Left cardiac atrium (tissue), 4 donors: ENCODE data around the gene CC2D2B. TPM values are rescaled to one million over a fixed set of nuclear protein-coding genes. Genes with fewer than 3 reads are reported as not detected.
"Not testable (repeated sequence)": the region's sequence is repeated elsewhere in the genome, so short reads cannot be mapped to it uniquely, and the experiment has no call there.

Source experiments
- ATAC-seq, 2 donors: fragments of 200-7000 bp; cut with Tn5 transposase; one replicate each; pipeline ENCODE4 v1.9.1; 2020; ENCODE audit warnings: mild to moderate bottlenecking in 2 of 2, moderate library complexity in 2 of 2
- DNase-seq: peaks from one replicate; pipeline ENCODE4 v3.0.0-alpha.2; 2020
- intact Hi-C, 2 donors: fragments of 100-400 bp; cut with DNase I; formaldehyde crosslinking; loops; one replicate each; pipeline versions ENCODE4 v1.14.1 to v1.15.1; 2022 to 2023
- total RNA-seq, 2 donors: library from RNA; stranded (reverse); fragmentation: NEBNext Ultra II Directional; extraction: Animal tissue kit (Norgen Biotek cat#: 25700); gene quantifications; one replicate each; pipeline ENCODE4 v1.2.1, GENCODE V29; 2021
- donor health status: DM: no; HTN: yes; CAD: no.
- donor health status: DM: no; HTN: yes; CAD: no; lungs with severe emphysema.
- donor health status: DM: yes; HTN: yes; CAD: no.
- donor health status: Dilated cardiomyopathy.

Gene CC2D2B
- total RNA-seq, 2 donors from 2014 or later, result 0.65 to 1.0 TPM

GRCh38 chr10:95994376-95994775 is 86.6 kb downstream of the CC2D2B start:
- DNase-seq, intact Hi-C loops, ATAC-seq: not testable (repeated sequence)

GRCh38 chr10:95998255-95998784 is 90.5 kb downstream of the CC2D2B start:
- no peak for DNase-seq
- intact Hi-C loops, result no loop called here
- no peak for ATAC-seq

- DNase-seq (no peak), ATAC-seq (no peak)
- intact Hi-C loops, result no loop called here
Measured at GRCh38 chr10:96013956-96014355, 106.2 kb downstream of the CC2D2B start.

DNA sequence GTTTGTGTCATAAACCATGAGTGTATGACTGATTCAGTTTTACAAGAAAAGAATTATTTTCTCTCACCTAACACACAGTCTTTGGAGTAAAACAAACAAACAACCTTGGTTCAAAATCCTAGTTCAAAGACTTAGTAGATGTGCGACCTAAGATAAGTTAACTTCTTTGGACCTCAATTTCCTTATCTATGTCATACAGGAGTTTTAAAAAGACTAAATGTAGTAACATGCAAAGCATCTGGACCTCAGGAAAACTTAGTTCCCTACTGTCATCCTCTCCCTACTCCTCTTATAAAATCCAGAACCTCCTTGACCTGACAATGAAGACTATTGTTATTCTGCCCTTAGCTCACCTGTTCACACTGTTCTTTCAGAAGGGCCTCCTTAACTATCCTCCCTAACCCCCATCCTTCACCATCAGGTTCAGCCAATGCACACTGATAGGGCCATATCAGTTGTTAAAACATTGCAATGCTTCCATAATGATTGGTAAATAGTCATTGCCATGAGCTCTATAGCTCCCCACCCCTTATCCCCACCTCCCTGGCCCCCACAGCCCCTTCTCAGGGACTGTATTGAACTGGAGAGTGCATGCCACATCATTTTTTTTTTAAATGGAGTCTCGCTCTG is 106.8 kb downstream of the CC2D2B start:
- DNase-seq (no peak), ATAC-seq (no peak)
- intact Hi-C loops, result loop anchor here (5.0 kb wide), 1 partner anchor 278 kb away; no protein-coding TSS in a partner anchor

- DNase-seq (no peak), ATAC-seq (peak; percentile 70)
- intact Hi-C loops, result loop anchor here (5.0 kb wide), 1 partner anchor 275 kb away; no protein-coding TSS in a partner anchor
Measured at GRCh38 chr10:96017191-96017687, 109.5 kb downstream of the CC2D2B start.

GRCh38 chr10:96021332-96021731 is 113.6 kb downstream of the CC2D2B start:
- ATAC-seq, result no peak
- no peak for DNase-seq
- intact Hi-C loops, result no loop called here

DNA sequence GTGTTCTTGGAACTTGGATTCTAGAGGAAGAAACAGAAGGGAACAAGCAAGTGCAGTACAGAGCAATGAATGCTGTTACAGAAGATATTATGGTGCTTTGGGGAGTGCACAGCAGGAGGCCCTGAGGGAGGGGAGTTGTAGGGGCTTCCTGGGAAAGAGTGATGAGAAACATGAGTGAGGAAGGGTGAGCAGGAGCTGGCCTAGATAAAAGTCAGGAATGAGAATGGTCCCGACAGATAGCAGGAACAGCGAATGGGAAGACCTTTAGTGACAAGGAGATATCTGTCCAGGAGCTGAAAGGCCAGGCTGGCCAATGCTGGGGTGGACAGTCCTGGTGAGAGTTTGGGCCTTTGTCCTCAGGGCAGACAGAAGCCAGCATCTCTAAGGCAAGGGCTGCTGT is 115.0 kb downstream of the CC2D2B start:
- intact Hi-C loops, result no loop called here
- DNase-seq, result no peak
- ATAC-seq, result no peak

GRCh38 chr10:96023168-96023567 is 115.4 kb downstream of the CC2D2B start:
- intact Hi-C loops, result no loop called here
- no peak for ATAC-seq
- no peak for DNase-seq

DNA sequence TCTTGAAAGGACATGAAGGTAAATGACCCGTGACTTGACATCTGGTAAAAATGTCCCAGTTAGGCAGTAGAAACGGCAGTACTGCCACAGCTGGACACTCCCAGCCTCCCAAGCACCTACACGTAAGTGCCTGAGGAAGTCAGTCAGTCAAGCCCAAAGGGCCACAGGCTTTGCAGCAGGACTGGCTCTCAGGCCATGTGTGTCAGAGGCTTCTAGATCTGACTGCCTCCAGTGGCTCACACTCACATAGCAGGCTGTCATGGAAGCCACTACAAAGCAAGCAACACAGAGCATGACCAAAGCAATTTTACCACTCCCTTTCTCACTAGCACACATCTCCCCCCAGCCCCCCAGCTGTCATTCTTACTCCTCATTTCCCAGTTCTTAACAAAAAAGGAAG is 117.8 kb downstream of the CC2D2B start:
- DNase-seq, result no peak
- intact Hi-C loops, result no loop called here
- no peak for ATAC-seq

GRCh38 chr10:96034625-96035024 is 126.8 kb downstream of the CC2D2B start:
- intact Hi-C loops, result no loop called here
- DNase-seq, result no peak
- ATAC-seq, result no peak

GRCh38 chr10:96038476-96039387 is 131.0 kb downstream of the CC2D2B start:
- intact Hi-C loops, result no loop called here
- ATAC-seq (no peak), DNase-seq (no peak)

- no peak for DNase-seq
- ATAC-seq, result no peak
- intact Hi-C loops, result loop anchor here in 1 of 2 donors (5.0 kb wide), 1 partner anchor 96 kb away; no protein-coding TSS in a partner anchor
Measured at GRCh38 chr10:96041146-96041545, 133.4 kb downstream of the CC2D2B start.

DNA sequence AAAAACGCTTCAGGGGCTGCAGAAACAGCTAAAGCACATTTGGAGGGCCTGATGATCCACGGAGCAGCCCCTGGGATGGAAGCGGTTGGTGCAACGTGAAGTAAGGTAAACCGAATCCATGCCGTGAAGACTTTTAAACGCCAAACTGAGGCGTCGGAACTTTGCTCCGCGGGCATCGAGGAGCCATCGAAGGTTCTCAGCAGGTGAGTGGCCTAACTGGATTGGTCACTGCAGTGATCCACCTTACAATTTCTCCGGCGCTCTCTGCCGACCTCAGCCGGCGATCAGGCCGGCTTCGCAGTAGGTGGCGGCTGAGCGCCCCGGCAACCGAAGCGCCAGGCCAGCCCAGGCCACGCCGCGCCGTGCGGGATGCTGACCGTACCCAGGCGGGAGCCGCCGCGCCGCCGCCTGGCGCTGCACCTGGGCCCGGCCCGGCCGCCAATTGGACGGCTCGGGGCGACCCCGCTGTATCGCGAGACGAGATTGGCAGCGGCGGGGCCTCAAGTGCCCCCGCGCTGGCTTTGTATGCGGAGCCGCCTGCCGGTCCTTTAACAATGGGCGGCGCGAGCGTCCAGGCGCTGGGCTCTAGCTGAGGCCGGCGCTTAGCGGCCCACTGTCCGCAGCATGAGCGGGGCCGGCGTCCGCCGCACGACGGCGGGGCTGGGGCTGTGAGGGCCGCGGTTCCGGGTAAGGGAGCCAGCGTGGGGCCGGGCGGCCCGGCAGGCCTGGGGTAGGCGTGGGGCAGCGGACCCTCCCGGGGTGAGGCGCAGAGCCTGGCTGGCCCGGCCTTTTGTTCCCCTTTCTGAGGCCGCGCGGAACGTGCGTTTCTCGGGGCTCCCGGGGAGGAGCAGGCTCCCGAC is 135.5 kb downstream of the CC2D2B start, which contains the start of gene CCNJ:
CCNJ (plus strand) TSS at position 551 of the 860 bp plus-strand sequence. CDS start 811 bp downstream, outside the sequence.
- DNase-seq (peak; percentile 93), ATAC-seq (peak; percentile 96 to 98)
- intact Hi-C loops, result loop anchor here in 1 of 2 donors (5.0 kb wide), 1 partner anchor 94 kb away; no protein-coding TSS in a partner anchor

DNA sequence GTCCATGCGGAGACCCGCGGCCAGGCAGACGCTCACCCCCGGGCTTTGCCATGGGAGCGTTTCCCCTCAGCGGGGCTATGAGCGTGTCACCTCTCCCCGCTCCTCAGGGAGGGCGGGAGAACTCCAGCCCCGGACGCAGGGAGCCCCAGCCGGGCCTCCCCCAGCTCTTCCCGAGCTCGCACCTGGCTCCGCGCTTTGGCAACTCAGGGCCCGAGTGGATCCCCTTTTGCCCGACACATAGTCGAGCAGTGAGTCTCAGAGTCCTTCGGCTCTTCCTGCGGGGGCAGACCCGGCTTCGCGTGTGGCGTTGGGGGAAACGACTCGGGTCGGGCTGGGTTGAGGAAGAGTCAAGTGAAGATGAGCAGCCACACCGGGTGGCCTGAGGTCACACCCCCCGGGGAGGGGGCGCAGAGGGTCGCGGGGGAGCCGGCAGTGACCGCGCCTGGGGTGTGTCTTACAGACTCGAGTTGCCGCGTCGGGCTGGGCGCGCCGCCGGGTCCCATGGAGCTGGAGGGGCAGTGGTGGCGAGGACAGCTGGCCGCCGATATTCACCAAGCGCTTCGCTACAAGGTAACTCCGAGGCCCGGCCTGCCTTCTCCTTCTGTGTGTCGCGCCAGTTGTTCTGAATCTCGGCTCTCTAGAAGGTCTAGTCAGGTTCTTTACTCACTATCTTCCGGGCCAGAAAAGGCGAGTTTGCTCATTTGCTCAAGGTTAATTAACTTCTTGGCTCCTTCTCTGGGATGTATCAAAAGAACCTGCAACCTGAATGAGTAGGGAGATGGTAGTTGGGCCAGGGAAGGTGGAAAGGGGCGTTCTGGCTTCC is 136.3 kb downstream of the CC2D2B start:
- ATAC-seq (peak; percentile 56 to 72), DNase-seq (peak; percentile 60)
- intact Hi-C loops, result loop anchor here in 1 of 2 donors (5.0 kb wide), 1 partner anchor 93 kb away; no protein-coding TSS in a partner anchor

DNA sequence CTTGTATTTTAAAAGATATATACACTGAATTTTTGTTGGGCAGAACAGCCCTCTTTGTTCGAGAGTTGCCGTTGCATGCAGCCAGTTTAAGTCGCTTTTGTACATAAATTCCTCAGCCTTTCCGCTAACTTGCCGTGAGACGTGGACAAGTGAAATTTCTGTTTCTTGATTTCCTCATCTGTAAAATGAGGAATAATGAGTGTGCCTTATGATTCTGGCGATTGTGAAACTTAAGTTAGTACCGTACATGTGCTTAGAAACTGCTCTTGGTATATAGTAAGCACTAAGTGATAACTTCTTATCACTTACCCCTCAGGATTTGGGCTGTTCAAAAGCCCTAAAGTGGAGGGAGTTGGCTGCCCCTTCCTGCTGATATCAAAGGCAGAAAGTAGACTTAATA is 137.0 kb downstream of the CC2D2B start:
- intact Hi-C loops, result loop anchor here in 1 of 2 donors (5.0 kb wide), 1 partner anchor 93 kb away; no protein-coding TSS in a partner anchor
- DNase-seq (no peak), ATAC-seq (no peak)

DNA sequence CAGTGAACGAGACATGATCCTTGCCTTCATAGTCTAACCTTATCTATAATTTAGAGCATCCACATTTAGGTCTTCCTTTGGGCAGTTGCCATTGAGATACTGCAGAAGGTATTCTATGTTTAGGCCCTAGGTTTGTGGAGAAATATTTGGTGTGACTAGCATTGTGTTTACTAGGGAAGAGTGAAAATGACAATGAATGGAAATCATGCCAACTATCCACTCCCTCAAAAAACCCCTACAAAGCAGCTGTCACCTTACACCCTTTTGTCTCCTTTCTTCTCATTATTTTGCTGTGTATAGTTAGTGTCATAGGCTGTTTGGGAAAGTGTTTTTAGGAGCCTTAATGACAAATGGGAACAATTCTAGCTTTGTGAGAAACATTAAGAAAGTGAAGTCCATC is 138.8 kb downstream of the CC2D2B start:
- intact Hi-C loops, result no loop called here
- DNase-seq (no peak), ATAC-seq (no peak)

DNA sequence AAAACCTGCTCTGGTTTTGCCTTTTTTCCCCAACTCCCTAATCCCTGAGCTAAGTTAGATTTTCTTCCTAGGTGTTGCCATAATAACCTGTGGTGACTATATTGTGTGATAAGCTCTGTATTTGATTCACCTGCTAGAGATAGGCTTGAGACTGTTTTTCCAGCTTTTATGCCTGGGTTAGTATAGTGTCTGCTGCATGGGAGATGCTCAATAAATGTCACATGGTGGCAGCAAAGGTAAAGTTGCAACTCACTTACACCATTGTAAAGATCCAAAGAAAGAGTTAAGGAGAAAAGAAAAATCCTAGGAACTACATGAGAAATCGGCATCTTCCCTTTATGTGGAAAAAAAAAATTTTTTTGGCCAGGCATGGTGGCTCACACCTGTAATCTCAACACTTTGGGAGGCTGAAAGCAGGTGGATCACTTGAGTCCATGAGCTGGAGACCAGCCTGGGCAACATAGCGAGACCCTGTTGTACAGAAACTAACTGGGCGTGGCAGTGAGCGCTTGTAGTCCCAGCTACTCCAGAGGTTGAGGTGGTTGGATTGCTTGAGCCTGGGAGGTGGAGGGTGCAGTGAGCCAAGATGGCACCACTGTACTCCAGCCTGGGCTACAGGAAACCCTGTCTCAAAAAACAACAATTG is 139.4 kb downstream of the CC2D2B start:
- no peak for ATAC-seq
- no peak for DNase-seq
- intact Hi-C loops, result no loop called here
